Sigmoid colon (tissue), 7 donors: ENCODE results near the gene CDON. TPM values are rescaled to one million over a fixed set of nuclear protein-coding genes. Genes with fewer than 3 reads are reported as not detected.
"Not testable (repeated sequence)": the region's sequence is repeated elsewhere in the genome, so short reads cannot be mapped to it uniquely, and the experiment has no call there.

Source experiments
- DNase-seq: peaks from one replicate; pipeline ENCODE4 v3.0.0-alpha.2; 2019
- H3K27ac ChIP-seq, 4 donors: fragments of 200-600 bp; sonication (generic); one replicate each; pipeline ENCODE4 v1.5.1; 2016 to 2019; ENCODE audit warnings: mild to moderate bottlenecking in 1 of 4
- H3K27me3 ChIP-seq, 3 donors: fragments of 200-600 bp; sonication (generic); one replicate each; pipeline ENCODE4 v1.5.1; 2019; ENCODE audit warnings: mild to moderate bottlenecking in 1 of 3
- H3K36me3 ChIP-seq, 4 donors: fragments of 200-600 bp; sonication (generic); one replicate each; pipeline ENCODE4 v1.5.1; 2016 to 2019
- H3K4me1 ChIP-seq, 4 donors: fragments of 200-600 bp; sonication (generic); one replicate each; pipeline ENCODE4 v1.5.1; 2017 to 2019
- H3K4me3 ChIP-seq, 4 donors: fragments of 200-600 bp; sonication (generic); one replicate each; pipeline ENCODE4 v1.5.1; 2017 to 2019; ENCODE audit warnings: mild to moderate bottlenecking in 2 of 4, moderate library complexity in 1 of 4
- H3K9me3 ChIP-seq, 4 donors: fragments of 200-600 bp in 3 of 4; sonication (generic) in 3 of 4; one replicate each; pipeline versions ENCODE4 v1.5.1 to v1.6.1; 2013 to 2019
- CTCF ChIP-seq, 4 experiments: fragments of 450-650 bp in 3 of 4; fragments of 200-600 bp in 1 of 4; IDR thresholded peaks; one replicate each; pipeline ENCODE4 v1.5.1; 2016 to 2019; ENCODE audit warnings: antibody characterized with exemption in 4 of 4, mild to moderate bottlenecking in 3 of 4, moderate library complexity in 2 of 4
- EP300 ChIP-seq, 4 donors: sonication (generic); formaldehyde crosslinking; IDR thresholded peaks; one replicate each; pipeline ENCODE4 v1.6.1; 2017; ENCODE audit warnings: antibody characterized with exemption in 4 of 4
- POLR2A ChIP-seq, 2 donors: fragments of 450-650 bp; IDR thresholded peaks; one replicate each; pipeline ENCODE4 v1.6.1; 2016; ENCODE audit warnings: antibody characterized with exemption in 2 of 2, mild to moderate bottlenecking in 2 of 2, moderate library complexity in 2 of 2
- POLR2AphosphoS5 ChIP-seq, 4 donors: sonication (generic); formaldehyde crosslinking; IDR thresholded peaks; one replicate each; pipeline ENCODE4 v1.6.1; 2017; ENCODE audit warnings: antibody characterized with exemption in 4 of 4
- WGBS, 2 donors: extraction: QIAGEN DNeasy Blood & Tissue Kit; methylation state at CpG; one replicate each; pipeline ENCODE4 v1.1.7; 2013; 5-methylcytosine and 5-hydroxymethylcytosine counted together
- intact Hi-C: fragments of 100-400 bp; cut with DNase I; formaldehyde crosslinking; loops from one replicate; pipeline ENCODE4 v1.15.1; 2023
- polyA plus RNA-seq, 3 donors: library from polyadenylated mRNA; stranded (reverse); fragments of 200-250 nt; gene quantifications; one replicate each; pipeline ENCODE4 v1.2.3, GENCODE V29; 2013
- total RNA-seq, 4 donors: library from RNA; depleted of rRNA; stranded (reverse); fragments of >200 nt; gene quantifications; one replicate each; pipeline ENCODE4 v1.1.0, GENCODE V29; 2016
- donor health status: healthy with polysubstance abuse.
- donor health status: Bipolar disorder and iron deficiency.
- donor health status: healthy.

CDON gene
- total and polyA plus RNA-seq, 7 donors, result under 0.01 to 88.1 (median 48.9) TPM

DNA sequence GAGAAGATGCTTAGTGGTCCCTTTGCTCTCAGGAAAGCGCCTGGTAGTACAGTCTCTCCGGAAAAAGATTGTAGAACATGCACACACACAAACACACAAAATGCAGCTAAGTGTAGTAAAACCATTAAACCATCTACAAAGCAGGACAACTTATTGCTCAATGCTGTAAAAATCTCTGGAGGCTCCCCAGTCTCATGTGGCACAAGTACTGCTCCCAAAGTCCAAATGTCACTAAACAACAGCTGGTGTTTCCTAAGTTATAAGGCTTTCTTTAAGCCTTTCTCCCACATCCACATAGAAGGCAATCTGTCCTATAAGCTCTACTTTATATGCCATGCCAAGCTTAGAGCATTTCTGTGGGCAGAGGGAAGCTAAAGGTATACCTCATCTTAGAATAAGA is 32.9 kb downstream of the CDON start:
- no peak for DNase-seq
- WGBS, 2 donors, result 21 to 68% methylated on average over 2 of the region's 2 CpGs
- Histone ChIP-seq H3K27me3 (no peaks in the 10 kb centered on the region), H3K27ac (peak overlapping the region in 3 of 4 donors; percentile 11 to 16 (median 11)), H3K36me3 (no peaks in the 10 kb centered on the region), H3K4me1 (peaks cover 0 to 74% (median 54%) of the 10 kb centered on the region in 4 donors), H3K4me3 (no peak overlapping the region), H3K9me3 (no peaks in the 10 kb centered on the region)
- intact Hi-C loops, result loop anchor here (5.0 kb wide), 2 partner anchors 82 to 107 kb away; no protein-coding TSS in a partner anchor
- TF ChIP-seq POLR2AphosphoS5 (IDR thresholded peaks at IDR 0.05) (peak in 1 of 4 donors; percentile 12), POLR2A (IDR thresholded peaks at IDR 0.05) (no peak), CTCF (IDR thresholded peaks at IDR 0.05) (no peak), EP300 (IDR thresholded peaks at IDR 0.05) (no peak)

DNA sequence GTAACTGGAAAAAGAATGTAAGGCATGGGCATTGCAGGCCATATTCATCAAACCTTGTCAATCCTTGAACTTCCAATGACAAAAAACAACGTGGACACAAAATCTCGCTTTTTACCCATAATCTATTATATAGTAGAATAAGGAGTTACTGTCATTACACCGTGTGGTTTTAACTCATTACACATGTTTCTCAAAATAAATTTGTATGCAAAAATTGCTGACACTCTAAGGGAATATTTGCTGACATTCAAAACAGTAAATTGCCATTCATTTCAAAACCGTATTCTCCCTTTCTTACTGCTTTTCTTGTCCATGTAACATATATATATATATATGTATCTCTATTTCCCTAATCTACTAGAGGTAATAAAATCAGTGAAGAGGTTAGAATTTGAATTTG is 33.4 kb downstream of the CDON start:
- intact Hi-C loops, result loop anchor here (5.0 kb wide), 2 partner anchors 83 to 108 kb away; no protein-coding TSS in a partner anchor
- WGBS, 2 donors, result 73 to 81% methylated on average over 4 of the region's 4 CpGs
- DNase-seq, result no peak
- Histone ChIP-seq H3K36me3 (no peaks in the 10 kb centered on the region), H3K4me3 (no peak overlapping the region), H3K27ac (peak overlapping the region in 1 of 4 donors; percentile 11), H3K4me1 (peaks cover 0 to 74% (median 53%) of the 10 kb centered on the region in 4 donors), H3K27me3 (no peaks in the 10 kb centered on the region), H3K9me3 (no peaks in the 10 kb centered on the region)
- TF ChIP-seq POLR2AphosphoS5 (IDR thresholded peaks at IDR 0.05) (no peak), CTCF (IDR thresholded peaks at IDR 0.05) (no peak), POLR2A (IDR thresholded peaks at IDR 0.05) (no peak), EP300 (IDR thresholded peaks at IDR 0.05) (no peak)

GRCh38 chr11:126028534-126028933 is 34.1 kb downstream of the CDON start:
- 91 to 97% methylated on average over 3 of the region's 3 CpGs for WGBS, 2 donors
- not testable (repeated sequence) for H3K27me3 ChIP-seq, H3K36me3 ChIP-seq, H3K9me3 ChIP-seq, H3K4me3 ChIP-seq, H3K27ac ChIP-seq, DNase-seq
- peaks cover 0 to 74% (median 52%) of the 10 kb centered on the region in 4 donors for H3K4me1 ChIP-seq
- intact Hi-C loops, result loop anchor here (5.0 kb wide), 2 partner anchors 84 to 109 kb away; no protein-coding TSS in a partner anchor

DNA sequence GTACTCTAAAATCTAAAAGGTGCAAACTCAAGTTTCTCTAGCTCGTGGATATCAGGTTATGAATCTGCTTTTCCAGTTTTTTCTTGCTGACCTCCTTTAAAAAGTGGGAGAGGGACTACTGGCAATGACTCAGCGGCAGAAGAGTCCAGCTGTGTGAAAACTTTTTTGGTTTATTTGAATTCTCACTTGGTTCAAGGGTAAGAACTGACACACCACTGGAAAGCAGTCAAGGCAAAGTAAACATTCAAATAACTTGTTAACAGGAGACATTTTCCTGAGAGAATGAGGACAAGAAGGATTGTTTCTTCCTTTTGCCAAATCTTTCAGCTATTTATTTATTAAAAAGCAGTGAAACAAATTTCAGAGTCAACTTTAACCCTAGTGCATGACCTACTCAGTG is 36.1 kb downstream of the CDON start:
- 57 to 63% methylated on average over 2 of the region's 2 CpGs for WGBS, 2 donors
- H3K27ac ChIP-seq, result peak overlapping the region; percentile 43 to 81 (median 64)
- H3K4me3 ChIP-seq, result no peak overlapping the region
- TF ChIP-seq CTCF (IDR thresholded peaks at IDR 0.05), result no peak
- peak in 3 of 4 donors; percentile 41 to 53 (median 52) for TF ChIP-seq POLR2AphosphoS5 (IDR thresholded peaks at IDR 0.05)
- H3K4me1 ChIP-seq, result peaks cover 0 to 75% (median 50%) of the 10 kb centered on the region in 4 donors
- intact Hi-C loops, result loop anchor here (2.0 to 5.0 kb wide), 3 partner anchors 36 to 111 kb away; partner anchors contain the start of gene CDON
- H3K9me3 ChIP-seq, result no peaks in the 10 kb centered on the region
- DNase-seq, result no peak
- no peaks in the 10 kb centered on the region for H3K36me3 ChIP-seq
- H3K27me3 ChIP-seq, result no peaks in the 10 kb centered on the region

GRCh38 chr11:126025822-126026221 is 36.8 kb downstream of the CDON start:
- H3K4me1 ChIP-seq, result peaks cover 0 to 77% (median 47%) of the 10 kb centered on the region in 4 donors
- no peaks in the 10 kb centered on the region for H3K27me3 ChIP-seq
- intact Hi-C loops, result loop anchor here (2.0 to 5.0 kb wide), 3 partner anchors 37 to 111 kb away; partner anchors contain the start of gene CDON
- peak overlapping the region; percentile 43 to 81 (median 64) for H3K27ac ChIP-seq
- peaks cover 0 to 4% (median 0%) of the 10 kb centered on the region in 4 donors for H3K36me3 ChIP-seq
- no peak for DNase-seq
- TF ChIP-seq POLR2AphosphoS5 (IDR thresholded peaks at IDR 0.05), result no peak
- TF ChIP-seq EP300 (IDR thresholded peaks at IDR 0.05), result no peak
- TF ChIP-seq POLR2A (IDR thresholded peaks at IDR 0.05), result no peak
- TF ChIP-seq CTCF (IDR thresholded peaks at IDR 0.05), result no peak
- H3K4me3 ChIP-seq, result no peak overlapping the region
- 33 to 98% methylated on average over 1 of the region's 1 CpG for WGBS, 2 donors
- H3K9me3 ChIP-seq, result no peaks in the 10 kb centered on the region
